Measurements from ENCODE around the gene TMEM135. TPM values are rescaled to one million over a fixed set of nuclear protein-coding genes. Genes with fewer than 3 reads are reported as not detected.
"Not testable (repeated sequence)": the region's sequence is repeated elsewhere in the genome, so short reads cannot be mapped to it uniquely, and the experiment has no call there.

Gene TMEM135
- total RNA-seq, 4 donors from 2014 or later: 17.2 to 69.6 (median 33.0) TPM

- H3K27me3 ChIP-seq: no peaks in the 10 kb centered on the region
- peaks cover 0 to 4% of the 10 kb centered on the region in 2 donors for H3K4me1 ChIP-seq
- H3K9me3 ChIP-seq: no peaks in the 10 kb centered on the region
- DNase-seq: no peak
- no peaks in the 10 kb centered on the region for H3K36me3 ChIP-seq
- H3K4me3 ChIP-seq (replicated peaks in 1 of 3): no peak overlapping the region
- WGBS, 2 donors: 41 to 60% methylated on average over 2 of the region's 2 CpGs
- TF ChIP-seq, protein P1, sequence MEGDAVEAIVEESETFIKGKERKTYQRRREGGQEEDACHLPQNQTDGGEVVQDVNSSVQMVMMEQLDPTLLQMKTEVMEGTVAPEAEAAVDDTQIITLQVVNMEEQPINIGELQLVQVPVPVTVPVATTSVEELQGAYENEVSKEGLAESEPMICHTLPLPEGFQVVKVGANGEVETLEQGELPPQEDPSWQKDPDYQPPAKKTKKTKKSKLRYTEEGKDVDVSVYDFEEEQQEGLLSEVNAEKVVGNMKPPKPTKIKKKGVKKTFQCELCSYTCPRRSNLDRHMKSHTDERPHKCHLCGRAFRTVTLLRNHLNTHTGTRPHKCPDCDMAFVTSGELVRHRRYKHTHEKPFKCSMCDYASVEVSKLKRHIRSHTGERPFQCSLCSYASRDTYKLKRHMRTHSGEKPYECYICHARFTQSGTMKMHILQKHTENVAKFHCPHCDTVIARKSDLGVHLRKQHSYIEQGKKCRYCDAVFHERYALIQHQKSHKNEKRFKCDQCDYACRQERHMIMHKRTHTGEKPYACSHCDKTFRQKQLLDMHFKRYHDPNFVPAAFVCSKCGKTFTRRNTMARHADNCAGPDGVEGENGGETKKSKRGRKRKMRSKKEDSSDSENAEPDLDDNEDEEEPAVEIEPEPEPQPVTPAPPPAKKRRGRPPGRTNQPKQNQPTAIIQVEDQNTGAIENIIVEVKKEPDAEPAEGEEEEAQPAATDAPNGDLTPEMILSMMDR (IDR thresholded peaks at IDR 0.05): no peak
- no peak for TF ChIP-seq POLR2A (IDR thresholded peaks at IDR 0.05)
- intact Hi-C loops (cut with DNase I): no loop called here
- no peak overlapping the region for H3K27ac ChIP-seq
Measured at GRCh38 chr11:87284306-87284705, 246.6 kb downstream of the TMEM135 start.

DNA sequence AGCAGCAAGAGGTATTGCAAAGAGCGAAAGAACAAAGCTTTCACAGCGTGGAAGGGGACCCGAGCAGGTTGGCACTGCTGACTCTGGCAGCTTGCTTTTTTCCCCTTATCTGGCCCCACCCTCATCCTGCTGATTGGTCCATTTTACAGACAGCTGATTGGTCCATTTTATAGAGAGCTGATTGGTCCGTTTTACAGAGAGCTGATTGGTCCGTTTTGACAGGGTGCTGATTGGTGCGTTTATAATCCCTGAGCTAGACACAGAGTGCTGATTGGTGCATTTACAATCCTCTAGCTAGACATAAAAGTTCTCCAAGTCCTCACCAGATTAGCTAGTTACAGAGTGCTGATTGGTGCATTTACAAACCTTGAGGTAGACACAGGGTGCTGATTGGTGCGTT is 247.9 kb downstream of the TMEM135 start:
- H3K27ac ChIP-seq; H3K27me3 ChIP-seq; DNase-seq; H3K36me3 ChIP-seq; H3K4me3 ChIP-seq (replicated peaks in 1 of 3); intact Hi-C loops (cut with DNase I); H3K9me3 ChIP-seq; H3K4me1 ChIP-seq: not testable (repeated sequence)
- 90 to 93% methylated on average over 7 of the region's 7 CpGs for WGBS, 2 donors

DNA sequence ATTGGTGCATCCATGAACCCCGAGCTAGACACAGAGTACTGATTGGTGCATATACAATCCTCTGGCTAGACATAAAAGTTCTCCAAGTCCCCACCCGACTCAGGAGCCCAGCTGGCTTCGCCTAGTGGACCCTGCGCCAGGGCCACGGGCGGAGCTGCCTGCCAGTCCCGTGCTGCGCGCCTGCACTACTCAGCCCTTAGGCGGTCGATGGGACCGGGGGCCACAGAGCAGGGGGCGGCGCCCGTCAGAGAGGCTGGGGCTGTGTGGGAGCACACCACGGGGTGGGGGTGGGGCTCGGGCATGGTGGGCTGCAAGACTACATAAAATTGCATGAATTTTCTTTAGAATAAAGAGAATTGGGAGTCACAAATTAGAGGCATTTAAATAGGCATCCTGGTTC is 248.6 kb downstream of the TMEM135 start:
- Histone ChIP-seq H3K36me3 (no peaks in the 10 kb centered on the region), H3K4me1 (peaks cover 0 to 4% of the 10 kb centered on the region in 2 donors), H3K27ac (no peak overlapping the region), H3K4me3 (replicated peaks in 1 of 3) (no peak overlapping the region), H3K9me3 (no peaks in the 10 kb centered on the region), H3K27me3 (no peaks in the 10 kb centered on the region)
- DNase-seq: no peak
- TF ChIP-seq, protein P1 (IDR thresholded peaks at IDR 0.05): no peak
- no peak for TF ChIP-seq POLR2A (IDR thresholded peaks at IDR 0.05)
- intact Hi-C loops (cut with DNase I): no loop called here
- WGBS, 2 donors: 95 to 100% methylated on average over 14 to 16 of the region's 17 CpGs

DNA sequence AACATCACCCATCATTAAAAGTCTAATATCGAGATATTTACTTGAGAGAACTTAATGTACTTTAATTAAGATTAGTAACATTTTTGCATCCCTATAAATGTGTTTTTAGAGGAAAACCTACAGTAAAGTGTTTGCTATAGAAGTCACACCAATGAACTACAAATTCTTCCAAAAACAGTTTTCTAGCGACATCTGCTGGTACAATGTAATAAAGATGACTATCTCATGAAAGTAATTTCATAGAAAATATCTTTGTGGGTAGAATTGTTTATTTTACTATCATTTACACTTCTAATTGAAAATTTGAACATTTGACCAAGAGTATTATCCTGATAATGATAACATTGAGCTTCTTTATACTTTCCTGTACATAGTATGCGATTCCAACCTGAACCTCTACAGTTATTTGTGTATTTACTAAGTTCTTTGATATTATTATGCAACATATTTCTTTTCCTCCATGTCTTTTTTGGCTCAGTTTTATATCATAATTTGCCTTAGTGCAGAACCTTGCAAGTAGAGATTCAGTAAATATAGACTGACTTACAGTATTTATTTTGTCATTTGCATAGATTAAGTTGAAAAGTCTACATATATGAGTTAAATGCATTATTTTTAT is 252.7 kb downstream of the TMEM135 start:
- no peak overlapping the region for H3K27ac ChIP-seq
- no peaks in the 10 kb centered on the region for H3K9me3 ChIP-seq
- no peaks in the 10 kb centered on the region for H3K4me1 ChIP-seq
- no peaks in the 10 kb centered on the region for H3K36me3 ChIP-seq
- H3K27me3 ChIP-seq: no peaks in the 10 kb centered on the region
- intact Hi-C loops (cut with DNase I): loop anchor here (5.0 to 10.0 kb wide), 2 partner anchors 353 to 426 kb away; no protein-coding TSS in a partner anchor
- TF ChIP-seq POLR2A (IDR thresholded peaks at IDR 0.05): no peak
- TF ChIP-seq, protein P1 (IDR thresholded peaks at IDR 0.05): peak; percentile 22 to 81 (median 48)
- H3K4me3 ChIP-seq (replicated peaks in 1 of 3): no peak overlapping the region
- DNase-seq: no peak
- 6 to 11% methylated on average over 3 of the region's 3 CpGs for WGBS, 2 donors

GRCh38 chr11:87292598-87292997 is 254.9 kb downstream of the TMEM135 start:
- H3K4me1 ChIP-seq: no peaks in the 10 kb centered on the region
- H3K4me3 ChIP-seq (replicated peaks in 1 of 3): no peak overlapping the region
- H3K36me3 ChIP-seq: no peaks in the 10 kb centered on the region
- 0 to 73% methylated on average over 1 of the region's 1 CpG for WGBS, 2 donors
- no peaks in the 10 kb centered on the region for H3K27me3 ChIP-seq
- H3K27ac ChIP-seq: no peak overlapping the region
- TF ChIP-seq POLR2A (IDR thresholded peaks at IDR 0.05): no peak
- TF ChIP-seq, protein P1 (IDR thresholded peaks at IDR 0.05): no peak
- intact Hi-C loops (cut with DNase I): loop anchor here (5.0 to 10.0 kb wide), 2 partner anchors 355 to 428 kb away; no protein-coding TSS in a partner anchor
- no peak for DNase-seq
- no peaks in the 10 kb centered on the region for H3K9me3 ChIP-seq

Data from thyroid gland (tissue), 4 donors.